ENCODE results near the gene BEST1.

DNA sequence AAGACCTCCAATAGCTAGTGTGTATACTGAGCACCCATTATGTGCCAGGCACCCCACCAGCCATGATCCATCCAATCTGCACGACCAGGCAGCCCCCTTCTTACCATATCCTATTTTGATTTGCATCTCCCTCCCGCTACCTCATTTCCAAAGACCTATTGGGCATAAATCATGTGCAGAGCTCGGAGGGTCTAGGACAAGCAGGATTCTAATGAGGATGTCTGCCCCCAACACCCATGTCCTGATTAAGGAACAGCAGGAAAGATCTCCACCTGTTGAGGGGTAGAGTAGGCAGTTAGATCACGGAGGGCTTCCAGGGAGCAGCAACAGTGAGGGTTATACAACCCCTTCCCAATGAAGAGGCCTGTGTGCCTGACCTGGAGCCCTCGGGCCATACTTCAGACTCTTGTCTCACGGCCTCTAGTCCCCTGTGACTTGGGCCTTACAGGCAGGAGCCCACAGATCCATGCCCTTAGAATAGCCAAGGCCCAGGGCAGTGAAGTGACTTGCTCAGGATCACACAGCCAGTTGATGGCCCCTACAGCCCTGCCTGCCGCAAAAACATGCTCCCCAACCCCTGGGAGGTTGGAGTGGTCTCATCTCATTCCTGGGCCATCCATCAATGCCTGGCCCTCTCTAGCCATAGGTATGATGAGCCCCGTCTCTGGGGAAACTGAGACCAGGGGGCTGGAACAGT, 36.3 kb upstream of the BEST1 start:
- TF ChIP-seq CTCF (conservative IDR thresholded peaks at IDR 0.05; ENCODE audit: low read depth, low read length), result no peak
- TF ChIP-seq EZH2phosphoT487 (IDR thresholded peaks at IDR 0.05; ENCODE audit: borderline replicate concordance, low read length), result no peak

Measured in PC-3 (cell line).